Panc1 (cell line): ENCODE results near the gene EEF1AKMT2. TPM values are rescaled to one million over a fixed set of nuclear protein-coding genes. Genes with fewer than 3 reads are reported as not detected.

Experiments used
- ATAC-seq: fragments of 200-7000 bp; cut with Tn5 transposase; 2 replicates; pipeline ENCODE4 v1.9.1; 2020; ENCODE audit warnings: mild to moderate bottlenecking, moderate library complexity
- BruUV-seq: library from RNA; stranded (reverse); fragments of 400-500 nt; replicated peaks from 2 replicates; lab custom pipeline; 2021; lab: Mats Ljungman, UMichigan
- CTCF ChIA-PET: fragments of 300-600 bp; sonication (Branson Sonifier 250); formaldehyde crosslinking; loops from one replicate; lab custom pipeline; 2022; ENCODE audit warnings: antibody characterized with exemption; lab: Charles Lee
- POLR2A ChIA-PET: fragments of 300-600 bp; sonication (Branson Sonifier 250); formaldehyde crosslinking; loops from one replicate; lab custom pipeline; 2022; ENCODE audit warnings: antibody characterized with exemption; lab: Charles Lee
- DNase-seq: peaks from one replicate; pipeline ENCODE4 v3.0.0-alpha.2; 2010; ENCODE audit warnings: low read depth, low spot score
- H3K27ac ChIP-seq: 2 replicates; pipeline ENCODE4 v1.5.1; 2011; ENCODE audit warnings: mild to moderate bottlenecking, low read length, inconsistent platforms
- H3K27me3 ChIP-seq: fragments of 200-500 bp; sonication (Bioruptor generic); 2 replicates; pipeline ENCODE4 v1.6.0; 2014; ENCODE audit warnings: low read length, inconsistent platforms; ENCODE audit not compliant: control insufficient read depth, insufficient read depth
- H3K36me3 ChIP-seq: fragments of 200-500 bp; sonication (Bioruptor generic); 2 replicates; pipeline ENCODE4 v1.5.1; 2014; ENCODE audit warnings: inconsistent platforms, mild to moderate bottlenecking, low read length, moderate library complexity; ENCODE audit not compliant: control insufficient read depth, insufficient read depth
- H3K4me1 ChIP-seq: 2 replicates; pipeline ENCODE4 v1.5.1; 2011; ENCODE audit warnings: inconsistent platforms, mild to moderate bottlenecking, low read length, moderate library complexity; ENCODE audit not compliant: control insufficient read depth, insufficient read depth
- H3K4me3 ChIP-seq, 2 experiments: 2 replicates each; pipeline ENCODE4 v1.5.1; 2011 to 2012; ENCODE audit warnings: low read depth in 2 of 2, low read length in 2 of 2, mild to moderate bottlenecking in 2 of 2, inconsistent platforms in 1 of 2, moderate library complexity in 1 of 2
- H3K9me3 ChIP-seq: fragments of 200-500 bp; sonication (Bioruptor generic); 2 replicates; pipeline ENCODE4 v1.5.1; 2014; ENCODE audit warnings: low read depth, mild to moderate bottlenecking, inconsistent platforms, low read length, moderate library complexity; ENCODE audit not compliant: control insufficient read depth, insufficient read depth
- POLR2AphosphoS5 ChIP-seq: IDR thresholded peaks from 2 replicates; pipeline ENCODE4 v1.6.1; 2012; ENCODE audit warnings: mild to moderate bottlenecking, low read depth, low read length, moderate library complexity
- SIN3A ChIP-seq: IDR thresholded peaks from 2 replicates; pipeline ENCODE4 v1.6.1; 2012; ENCODE audit warnings: low read depth, mild to moderate bottlenecking, low read length, moderate library complexity, borderline replicate concordance; ENCODE audit not compliant: insufficient read depth
- TCF7L2 ChIP-seq: IDR thresholded peaks from 2 replicates; pipeline ENCODE4 v1.6.1; 2011; ENCODE audit warnings: mild to moderate bottlenecking, low read depth, low read length, inconsistent platforms
- in situ Hi-C: cut with HindIII; loops from 2 replicates; pipeline ENCODE4 v1.10.0; 2016; ENCODE audit warnings: low sequenced_read_pairs, low pct_unique_long_range_greater_than_20kb
- intact Hi-C: fragments of 100-400 bp; cut with micrococcal nuclease; formaldehyde crosslinking; loops from one replicate; pipeline ENCODE4 v1.10.0; 2022; ENCODE audit not compliant: unreplicated experiment
- total RNA-seq: library from RNA; stranded (reverse); gene quantifications from one replicate; pipeline ENCODE4 v1.2.1, GENCODE V29; 2021; ENCODE audit not compliant: unreplicated experiment
- TF ChIP-seq, protein P1 (sequence below), 2 experiments: IDR thresholded peaks; 2 replicates each; pipeline ENCODE4 v1.6.1; 2011 to 2012; ENCODE audit warnings: low read depth in 2 of 2, control low read depth in 1 of 2, low read length in 1 of 2, mild to moderate bottlenecking in 1 of 2, moderate library complexity in 1 of 2; ENCODE audit not compliant: insufficient read depth in 1 of 2
- TF ChIP-seq, protein P2 (sequence below): fragments of 450-650 bp; IDR thresholded peaks from 2 replicates; pipeline ENCODE4 v1.5.1; 2017; ENCODE audit warnings: mild to moderate bottlenecking

Gene EEF1AKMT2
- total RNA-seq, 1 experiment from 2014 or later, result 39.2 TPM

DNA sequence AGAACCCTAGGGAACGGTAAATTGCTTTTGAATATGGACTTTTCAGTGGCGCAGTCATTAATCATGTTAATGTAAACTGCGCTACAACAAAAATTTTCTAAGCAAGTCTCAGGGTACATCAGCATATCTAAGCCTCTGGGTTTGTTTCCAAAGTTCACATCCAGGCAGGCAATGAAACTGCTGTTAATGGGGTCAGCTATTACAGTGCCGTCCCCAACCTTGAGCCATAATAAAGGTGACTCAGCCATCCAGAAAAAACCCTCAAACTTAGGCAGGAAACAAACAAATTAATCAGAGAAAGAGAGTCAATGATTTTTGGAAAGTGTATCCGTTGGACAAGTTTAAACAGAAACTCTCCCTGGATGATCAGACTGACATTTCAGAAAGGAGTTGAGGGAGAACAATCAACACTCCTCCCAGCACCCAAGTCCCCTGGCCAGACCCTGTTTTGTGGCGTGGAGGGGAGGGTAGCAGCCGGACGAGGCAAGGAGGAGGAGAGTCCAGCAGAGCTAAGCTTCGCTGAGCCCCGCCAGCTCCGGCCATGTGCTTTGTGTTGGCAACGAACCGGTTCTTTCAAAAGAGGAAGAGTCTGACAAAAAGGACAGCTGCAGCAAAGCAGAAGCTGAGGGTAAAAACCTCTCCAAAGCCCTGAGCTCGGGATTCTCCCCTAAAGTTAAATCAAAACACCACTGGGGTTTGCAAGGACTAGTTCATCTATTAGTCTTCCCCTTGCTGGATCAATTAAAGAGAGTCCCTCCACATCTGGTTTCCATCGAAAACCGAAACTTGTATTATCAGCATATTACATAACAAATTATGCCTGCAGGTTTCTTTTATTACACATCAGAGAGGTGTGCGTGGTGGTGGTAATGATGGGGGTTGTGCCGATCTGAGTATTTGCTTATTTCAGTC lies 51.1 kb downstream of the EEF1AKMT2 start:
- CTCF ChIA-PET, result interaction anchor here (0.6 to 1.8 kb wide), 12 partner anchors 8 to 210 kb away, joined by 3 to 23 read pairs (median 4); no protein-coding TSS in a partner anchor
- peak overlapping the region; percentile 86 for H3K27ac ChIP-seq
- ATAC-seq, result no peak
- TF ChIP-seq SIN3A, result no peak
- TF ChIP-seq, protein P1, sequence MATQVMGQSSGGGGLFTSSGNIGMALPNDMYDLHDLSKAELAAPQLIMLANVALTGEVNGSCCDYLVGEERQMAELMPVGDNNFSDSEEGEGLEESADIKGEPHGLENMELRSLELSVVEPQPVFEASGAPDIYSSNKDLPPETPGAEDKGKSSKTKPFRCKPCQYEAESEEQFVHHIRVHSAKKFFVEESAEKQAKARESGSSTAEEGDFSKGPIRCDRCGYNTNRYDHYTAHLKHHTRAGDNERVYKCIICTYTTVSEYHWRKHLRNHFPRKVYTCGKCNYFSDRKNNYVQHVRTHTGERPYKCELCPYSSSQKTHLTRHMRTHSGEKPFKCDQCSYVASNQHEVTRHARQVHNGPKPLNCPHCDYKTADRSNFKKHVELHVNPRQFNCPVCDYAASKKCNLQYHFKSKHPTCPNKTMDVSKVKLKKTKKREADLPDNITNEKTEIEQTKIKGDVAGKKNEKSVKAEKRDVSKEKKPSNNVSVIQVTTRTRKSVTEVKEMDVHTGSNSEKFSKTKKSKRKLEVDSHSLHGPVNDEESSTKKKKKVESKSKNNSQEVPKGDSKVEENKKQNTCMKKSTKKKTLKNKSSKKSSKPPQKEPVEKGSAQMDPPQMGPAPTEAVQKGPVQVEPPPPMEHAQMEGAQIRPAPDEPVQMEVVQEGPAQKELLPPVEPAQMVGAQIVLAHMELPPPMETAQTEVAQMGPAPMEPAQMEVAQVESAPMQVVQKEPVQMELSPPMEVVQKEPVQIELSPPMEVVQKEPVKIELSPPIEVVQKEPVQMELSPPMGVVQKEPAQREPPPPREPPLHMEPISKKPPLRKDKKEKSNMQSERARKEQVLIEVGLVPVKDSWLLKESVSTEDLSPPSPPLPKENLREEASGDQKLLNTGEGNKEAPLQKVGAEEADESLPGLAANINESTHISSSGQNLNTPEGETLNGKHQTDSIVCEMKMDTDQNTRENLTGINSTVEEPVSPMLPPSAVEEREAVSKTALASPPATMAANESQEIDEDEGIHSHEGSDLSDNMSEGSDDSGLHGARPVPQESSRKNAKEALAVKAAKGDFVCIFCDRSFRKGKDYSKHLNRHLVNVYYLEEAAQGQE (IDR thresholded peaks at IDR 0.05; ENCODE audit: insufficient read depth in 1 of 2, low read depth in 2 of 2, low read length in 1 of 2), result no peak
- TF ChIP-seq TCF7L2, result no peak
- no peak for TF ChIP-seq POLR2AphosphoS5
- TF ChIP-seq, protein P2, sequence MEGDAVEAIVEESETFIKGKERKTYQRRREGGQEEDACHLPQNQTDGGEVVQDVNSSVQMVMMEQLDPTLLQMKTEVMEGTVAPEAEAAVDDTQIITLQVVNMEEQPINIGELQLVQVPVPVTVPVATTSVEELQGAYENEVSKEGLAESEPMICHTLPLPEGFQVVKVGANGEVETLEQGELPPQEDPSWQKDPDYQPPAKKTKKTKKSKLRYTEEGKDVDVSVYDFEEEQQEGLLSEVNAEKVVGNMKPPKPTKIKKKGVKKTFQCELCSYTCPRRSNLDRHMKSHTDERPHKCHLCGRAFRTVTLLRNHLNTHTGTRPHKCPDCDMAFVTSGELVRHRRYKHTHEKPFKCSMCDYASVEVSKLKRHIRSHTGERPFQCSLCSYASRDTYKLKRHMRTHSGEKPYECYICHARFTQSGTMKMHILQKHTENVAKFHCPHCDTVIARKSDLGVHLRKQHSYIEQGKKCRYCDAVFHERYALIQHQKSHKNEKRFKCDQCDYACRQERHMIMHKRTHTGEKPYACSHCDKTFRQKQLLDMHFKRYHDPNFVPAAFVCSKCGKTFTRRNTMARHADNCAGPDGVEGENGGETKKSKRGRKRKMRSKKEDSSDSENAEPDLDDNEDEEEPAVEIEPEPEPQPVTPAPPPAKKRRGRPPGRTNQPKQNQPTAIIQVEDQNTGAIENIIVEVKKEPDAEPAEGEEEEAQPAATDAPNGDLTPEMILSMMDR, result no peak
- no TSS peak for BruUV-seq
- DNase-seq, result no peak
- H3K36me3 ChIP-seq, result no peaks in the 10 kb centered on the region
- H3K9me3 ChIP-seq, result no peaks in the 10 kb centered on the region
- H3K4me1 ChIP-seq, result peaks cover 80% of the 10 kb centered on the region
- in situ Hi-C loops, result no loop called here
- intact Hi-C loops, result loop anchor here (2.0 kb wide), 2 partner anchors 200 to 210 kb away; no protein-coding TSS in a partner anchor
- peak overlapping the region; percentile 7 to 33; a peak in 3 of 4 replicates for H3K4me3 ChIP-seq
- POLR2A ChIA-PET, result no interaction called here
- no peaks in the 10 kb centered on the region for H3K27me3 ChIP-seq

DNA sequence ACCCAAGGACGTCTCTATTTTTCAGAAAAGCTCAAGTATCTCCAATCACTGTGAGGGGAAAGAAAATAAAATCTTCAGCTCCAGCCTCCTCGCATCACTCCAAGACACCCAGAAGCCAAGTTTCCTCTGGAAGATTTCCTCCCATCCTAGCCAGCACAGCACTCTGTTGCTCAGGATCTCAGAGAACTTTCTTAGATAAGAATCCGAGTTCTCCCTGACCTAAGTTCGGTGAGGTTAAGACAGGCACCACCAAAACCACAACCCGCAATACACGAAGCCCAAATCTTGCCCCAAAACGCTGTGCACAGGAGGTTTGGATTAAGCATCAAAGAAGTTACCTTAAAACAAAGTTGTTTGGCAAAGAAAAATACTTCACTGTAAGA lies 51.7 kb downstream of the EEF1AKMT2 start:
- ATAC-seq (no peak), DNase-seq (no peak)
- no peaks in the 10 kb centered on the region for H3K9me3 ChIP-seq
- H3K27ac ChIP-seq, result peak overlapping the region; percentile 86
- intact Hi-C loops (loop anchor here (2.0 kb wide), 2 partner anchors 199 to 209 kb away; no protein-coding TSS in a partner anchor), in situ Hi-C loops (no loop called here)
- no peaks in the 10 kb centered on the region for H3K27me3 ChIP-seq
- TSS peak; percentile 18 for BruUV-seq
- ChIA-PET CTCF (interaction anchor here (1.5 kb wide), 1 partner anchor 39 kb away, joined by 4 read pairs; no protein-coding TSS in a partner anchor), POLR2A (no interaction called here)
- TF ChIP-seq SIN3A (no peak), TCF7L2 (no peak), POLR2AphosphoS5 (no peak)
- TF ChIP-seq, protein P1 (IDR thresholded peaks at IDR 0.05; ENCODE audit: insufficient read depth in 1 of 2, low read depth in 2 of 2, low read length in 1 of 2), result no peak
- TF ChIP-seq, protein P2, result no peak
- no peak overlapping the region for H3K4me3 ChIP-seq
- no peaks in the 10 kb centered on the region for H3K36me3 ChIP-seq
- peaks cover 77% of the 10 kb centered on the region for H3K4me1 ChIP-seq
